ENCODE measurements around the gene DHX57.
"Not testable (repeated sequence)": the region's sequence is repeated elsewhere in the genome, so short reads cannot be mapped to it uniquely, and the experiment has no call there.

The DHX57 gene

DNA sequence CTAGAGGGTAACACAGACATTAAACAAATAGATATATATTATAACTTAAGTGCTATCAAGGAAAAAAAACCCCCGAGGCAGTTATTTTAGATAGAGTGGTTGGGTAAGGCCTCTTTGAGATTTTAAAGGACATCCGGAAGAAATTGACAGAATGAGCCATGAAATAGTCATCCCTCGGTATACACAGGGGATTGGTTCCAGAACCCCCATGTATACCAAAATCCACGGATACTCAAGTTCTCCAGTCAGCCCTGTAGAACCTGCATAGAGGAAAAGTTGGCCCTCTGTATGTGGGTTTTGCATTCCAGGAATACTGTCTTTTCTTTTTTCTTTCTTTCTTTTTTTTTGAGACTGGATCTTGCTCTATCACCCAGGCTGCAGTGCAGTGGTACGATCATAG lies 2.0 kb downstream of the DHX57 start:
- no peak for DNase-seq (ENCODE audit: low read depth in 4 of 4, low spot score in 1 of 4)

GRCh38 chr2:38871432-38871831 lies 4.3 kb downstream of the DHX57 start:
- DNase-seq (ENCODE audit: low read depth in 4 of 4, low spot score in 1 of 4): no peak

- no peak for DNase-seq (ENCODE audit: low read depth in 4 of 4, low spot score in 1 of 4)
Observed at GRCh38 chr2:38866773-38867443, 8.8 kb downstream of the DHX57 start.

DNA sequence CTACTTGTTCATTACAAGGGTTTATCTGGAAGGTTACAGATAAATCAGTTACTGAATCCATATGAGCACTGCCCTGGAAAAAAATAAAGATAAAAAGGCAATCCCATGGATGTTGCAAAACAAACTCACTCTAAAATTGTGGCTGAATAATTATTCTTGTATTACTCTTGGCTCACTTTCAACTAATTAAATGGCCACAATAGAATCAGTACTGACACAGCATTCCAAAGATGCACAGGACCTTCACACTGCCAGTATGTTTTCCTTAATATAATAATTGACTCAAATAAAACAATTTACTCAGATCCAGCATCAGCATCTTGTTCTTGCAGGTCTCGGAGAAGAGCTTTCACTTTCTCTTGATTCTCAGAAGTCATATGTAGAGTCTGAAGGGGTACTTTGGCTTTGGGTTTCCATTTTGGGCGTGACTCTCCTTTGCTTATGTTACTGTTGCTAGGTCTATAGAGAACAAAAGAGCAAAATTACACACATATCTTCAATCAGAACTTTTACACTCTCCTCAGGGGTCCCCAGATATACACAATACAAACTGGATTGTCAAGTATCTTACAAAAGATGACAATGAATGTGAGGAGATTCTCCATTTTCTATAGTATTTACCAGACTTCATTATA lies 12.6 kb downstream of the DHX57 start:
- no peak for DNase-seq (ENCODE audit: low read depth in 4 of 4, low spot score in 1 of 4)

DNA sequence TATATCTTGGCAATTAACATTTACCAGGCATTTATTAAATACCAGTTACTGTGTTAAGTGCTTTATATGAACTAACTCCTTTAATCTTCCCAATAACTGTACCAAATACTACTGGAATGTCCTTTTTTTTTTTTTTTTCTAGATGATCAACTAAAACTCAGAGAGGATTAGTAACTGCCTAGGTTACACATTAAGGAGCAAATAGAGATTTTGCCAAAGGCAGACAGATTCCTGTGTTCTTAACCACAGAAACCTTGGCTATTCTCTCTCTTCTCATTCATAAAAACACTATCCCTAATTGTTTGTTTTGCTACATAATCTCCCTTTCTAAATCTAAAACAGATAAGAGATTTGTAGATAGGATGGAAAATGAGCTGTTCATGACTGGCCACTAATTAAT lies 13.3 kb downstream of the DHX57 start:
- DNase-seq (ENCODE audit: low read depth in 4 of 4, low spot score in 1 of 4): no peak

DNA sequence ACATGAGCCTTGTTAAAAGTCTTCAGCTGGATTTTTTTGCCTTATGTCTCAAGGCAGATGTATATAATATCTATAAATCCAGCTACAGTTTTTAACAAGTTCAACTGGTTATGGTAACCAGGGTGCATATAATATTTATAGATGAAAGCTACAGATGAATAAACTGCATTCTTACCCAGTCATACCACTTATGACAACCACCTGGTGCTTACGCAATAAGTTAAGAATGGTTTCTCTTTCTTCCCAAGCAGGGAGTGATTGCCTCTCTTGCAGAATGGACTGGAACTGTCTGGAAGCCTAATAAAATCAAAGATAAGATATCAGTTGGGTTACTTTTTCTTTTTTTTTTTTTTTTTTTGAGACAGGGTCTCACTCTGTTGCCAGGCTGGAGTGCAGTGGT lies 19.6 kb downstream of the DHX57 start:
- DNase-seq (ENCODE audit: low read depth in 4 of 4, low spot score in 1 of 4): no peak

DNA sequence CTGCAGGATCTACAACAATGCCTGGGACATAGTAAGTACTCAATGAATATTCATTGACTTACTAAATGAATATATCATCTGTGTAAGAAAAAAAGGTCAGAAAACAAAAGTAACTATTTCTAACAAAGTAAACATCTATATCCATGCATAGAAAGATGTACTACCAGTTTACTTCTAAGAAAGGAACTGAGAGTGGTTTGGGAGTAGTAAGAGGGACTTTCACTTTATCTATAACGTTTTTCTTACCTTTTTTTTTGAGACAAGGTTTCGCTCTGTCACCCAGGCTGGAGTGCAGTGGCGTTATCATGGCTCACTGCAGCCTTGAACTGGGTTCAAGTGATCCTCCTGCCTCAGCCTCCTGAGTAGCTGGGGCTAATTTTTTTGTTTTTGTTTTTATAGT lies 25.7 kb downstream of the DHX57 start:
- no peak for DNase-seq (ENCODE audit: low read depth in 4 of 4, low spot score in 1 of 4)

GRCh38 chr2:38836791-38837190 lies 38.9 kb downstream of the DHX57 start:
- no peak for DNase-seq (ENCODE audit: low read depth in 4 of 4, low spot score in 1 of 4)

- no peak for DNase-seq (ENCODE audit: low read depth in 4 of 4, low spot score in 1 of 4)
Observed at GRCh38 chr2:38835990-38836389, 39.7 kb downstream of the DHX57 start.

- no peak for DNase-seq (ENCODE audit: low read depth in 4 of 4, low spot score in 1 of 4)
Observed at GRCh38 chr2:38835015-38835601, 40.6 kb downstream of the DHX57 start.

DNA sequence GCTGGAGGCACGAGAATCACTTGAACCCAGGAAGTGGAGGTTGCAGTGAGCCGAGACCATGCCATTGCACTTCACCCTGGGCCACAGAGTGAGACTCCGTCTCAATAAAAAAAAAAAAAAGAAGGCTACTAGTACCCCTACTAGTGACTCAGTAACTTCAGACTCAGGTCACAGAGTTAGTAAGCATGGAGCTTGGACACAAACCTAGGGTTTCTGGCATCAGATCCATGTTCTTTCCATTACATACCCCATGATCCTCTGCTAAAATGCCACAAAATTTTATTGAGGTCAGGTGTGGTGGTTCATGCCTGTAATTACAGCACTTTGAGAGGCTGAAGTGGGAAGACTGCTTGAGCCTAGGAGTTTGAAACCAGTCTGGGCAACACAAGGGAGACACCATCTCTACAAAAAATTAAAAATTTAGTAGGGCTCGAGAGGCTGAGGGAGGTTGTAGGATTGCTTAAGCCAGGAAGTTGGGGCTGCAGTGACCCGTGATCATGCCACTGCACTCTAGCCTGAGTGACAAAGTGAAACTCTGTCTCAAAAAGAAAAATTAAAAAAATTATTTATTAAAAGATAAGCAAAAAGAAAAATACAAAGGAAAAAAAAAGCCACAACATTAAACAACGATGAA lies 45.1 kb downstream of the DHX57 start:
- DNase-seq (ENCODE audit: low read depth in 4 of 4, low spot score in 1 of 4): no peak

DNA sequence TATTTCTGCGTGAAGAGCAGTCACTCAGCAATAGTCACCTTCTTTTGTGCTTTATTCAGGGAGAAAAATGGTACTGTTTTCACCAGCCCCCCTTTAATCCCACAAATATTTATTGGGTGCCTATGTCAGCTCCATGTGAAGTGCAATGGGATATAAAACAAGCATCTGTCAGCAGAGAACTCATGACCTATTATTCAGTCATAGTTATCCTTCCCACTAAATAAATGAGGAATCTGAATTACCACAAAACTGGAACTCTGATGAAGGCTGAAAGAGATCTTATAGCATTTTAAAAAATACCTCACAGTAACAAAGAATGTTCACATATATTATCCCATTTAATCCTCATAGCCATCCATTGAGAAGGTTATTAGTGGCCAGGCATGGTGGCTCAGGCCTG lies 45.8 kb downstream of the DHX57 start:
- no peak for DNase-seq (ENCODE audit: low read depth in 4 of 4, low spot score in 1 of 4)

- DNase-seq (ENCODE audit: low read depth in 4 of 4, low spot score in 1 of 4): no peak
Observed at GRCh38 chr2:38828460-38828859, 47.3 kb downstream of the DHX57 start.

DNA sequence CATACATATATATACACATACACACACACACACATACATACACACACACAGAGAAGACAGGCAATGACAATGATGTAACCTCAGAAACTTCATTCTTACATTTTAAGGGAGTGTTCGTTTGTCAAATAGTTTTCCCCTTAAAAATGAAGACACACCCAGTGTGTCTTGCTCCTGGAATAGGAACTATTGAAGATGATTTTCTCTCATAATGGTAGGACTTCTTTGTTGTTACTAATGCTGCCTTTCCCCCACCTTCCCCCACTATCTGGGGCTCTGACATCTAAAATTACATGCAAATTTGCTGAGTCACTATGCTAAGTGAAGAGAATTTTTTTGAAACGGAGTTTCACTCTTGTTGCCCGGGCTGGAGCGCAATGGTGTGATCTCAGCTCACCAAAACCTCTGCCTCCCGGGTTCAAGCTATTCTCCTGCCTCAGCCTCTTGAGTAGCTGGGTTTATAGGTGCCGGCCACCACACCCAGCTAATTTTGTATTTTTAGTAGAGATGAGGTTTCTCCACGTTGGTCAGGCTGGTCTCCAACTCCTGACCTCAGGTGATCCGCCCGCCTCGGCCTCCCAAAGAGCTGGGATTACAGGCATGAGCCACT lies 48.1 kb downstream of the DHX57 start:
- not testable (repeated sequence) for DNase-seq (ENCODE audit: low read depth in 4 of 4, low spot score in 1 of 4)

DNA sequence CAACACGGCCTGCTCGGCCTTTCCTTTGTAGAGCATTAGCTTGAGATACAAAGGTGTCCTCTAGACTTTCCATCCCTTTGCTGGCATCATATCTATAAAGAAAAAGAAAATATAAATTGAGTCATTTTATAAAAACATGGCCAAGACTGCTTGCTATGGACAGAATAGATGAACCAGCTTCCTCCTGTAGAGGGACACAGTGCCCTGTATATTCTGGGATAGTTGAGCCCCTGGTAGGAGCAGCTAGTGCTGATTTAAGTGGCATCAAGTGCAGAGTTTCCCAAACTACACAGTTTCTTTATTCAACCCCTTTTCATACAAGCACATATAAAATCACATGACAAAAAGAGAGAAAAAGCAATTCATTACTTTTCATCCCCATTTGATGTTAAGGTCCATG lies 49.8 kb downstream of the DHX57 start:
- DNase-seq (ENCODE audit: low read depth in 4 of 4, low spot score in 1 of 4): no peak

- DNase-seq (ENCODE audit: low read depth in 4 of 4, low spot score in 1 of 4): no peak
Observed at GRCh38 chr2:38824906-38825305, 50.8 kb downstream of the DHX57 start.

GRCh38 chr2:38823386-38823785 lies 52.3 kb downstream of the DHX57 start:
- no peak for DNase-seq (ENCODE audit: low read depth in 4 of 4, low spot score in 1 of 4)

DNA sequence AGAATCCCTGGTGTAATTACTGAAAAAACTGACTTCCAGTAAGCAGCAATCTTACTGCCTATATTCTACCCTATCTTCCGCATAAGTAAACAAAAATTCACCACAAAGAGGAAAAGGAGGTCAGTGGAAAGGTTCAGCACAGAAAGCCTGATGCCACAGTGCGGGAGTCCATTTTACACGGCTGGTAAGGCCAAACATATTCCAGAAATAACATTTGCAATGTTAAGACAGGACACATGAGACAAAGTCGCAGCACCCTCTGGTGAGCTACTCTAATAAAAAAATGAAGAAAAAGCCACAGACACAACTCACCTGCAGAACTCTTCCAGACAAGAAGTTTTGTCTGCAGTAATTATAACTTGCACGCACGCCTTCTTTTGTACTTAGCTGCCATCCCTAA lies 57.2 kb downstream of the DHX57 start:
- no peak for DNase-seq (ENCODE audit: low read depth in 4 of 4, low spot score in 1 of 4)

DNA sequence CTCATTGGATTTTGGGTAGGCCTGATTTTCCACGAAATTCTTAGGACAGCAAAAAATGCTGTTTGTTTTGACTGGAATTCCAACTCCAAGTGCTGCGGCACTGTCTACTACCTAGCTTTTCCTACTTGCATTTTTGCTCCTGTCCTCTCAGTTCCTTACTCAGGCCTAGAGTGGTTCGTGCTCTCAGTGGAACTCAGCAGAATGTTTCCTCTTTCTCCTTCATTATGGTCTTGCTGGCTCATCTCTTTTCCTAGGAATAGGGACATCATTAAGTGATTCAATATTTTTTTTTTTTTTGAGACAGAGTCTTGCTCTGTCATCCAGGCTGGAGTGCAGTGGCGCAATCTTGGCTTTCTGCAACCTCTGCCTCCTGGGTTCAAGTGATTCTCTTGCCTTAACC lies 59.8 kb downstream of the DHX57 start:
- no peak for DNase-seq (ENCODE audit: low read depth in 4 of 4, low spot score in 1 of 4)

GRCh38 chr2:38810488-38810887 lies 65.2 kb downstream of the DHX57 start:
- no peak for DNase-seq (ENCODE audit: low read depth in 4 of 4, low spot score in 1 of 4)

GRCh38 chr2:38808677-38809076 lies 67.1 kb downstream of the DHX57 start:
- no peak for DNase-seq (ENCODE audit: low read depth in 4 of 4, low spot score in 1 of 4)

DNA sequence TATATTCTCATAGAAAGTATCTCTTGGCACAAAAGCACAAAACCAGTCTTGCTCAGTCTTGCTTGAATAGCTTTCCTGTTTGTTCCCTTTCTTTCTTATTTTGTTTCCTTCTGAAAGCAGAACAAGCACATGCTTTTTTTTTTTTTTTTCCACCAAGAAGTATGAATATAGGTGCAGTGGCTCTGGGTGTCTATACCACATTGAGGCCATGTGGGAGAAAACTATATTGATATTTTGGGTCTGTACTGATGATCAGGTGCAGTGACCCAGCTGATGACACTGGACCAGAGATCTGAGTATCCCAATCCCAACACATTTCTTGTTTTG lies 69.0 kb downstream of the DHX57 start:
- no peak for DNase-seq (ENCODE audit: low read depth in 4 of 4, low spot score in 1 of 4)
